Measurements from ENCODE around the gene IFFO2. TPM values are rescaled to one million over a fixed set of nuclear protein-coding genes. Genes with fewer than 3 reads are reported as not detected.

IFFO2 gene
- total RNA-seq, 1 experiment from 2014 or later, result not detected

- Histone ChIP-seq H3K79me2 (ENCODE audit: low read length) (no peaks in the 10 kb centered on the region), H3K27me3 (ENCODE audit: low read length) (no peaks in the 10 kb centered on the region), H2AFZ (ENCODE audit: low read length) (no peak overlapping the region), H3K27ac (ENCODE audit: low read length) (no peak overlapping the region), H3K9me2 (replicated peaks; ENCODE audit: insufficient read depth, low read length) (no peaks in the 10 kb centered on the region), H3K4me1 (ENCODE audit: low read length) (no peaks in the 10 kb centered on the region), H3K9me3 (ENCODE audit: low read length) (no peaks in the 10 kb centered on the region), H3K9ac (ENCODE audit: low read length) (no peak overlapping the region), H3K36me3 (ENCODE audit: insufficient read depth, low read length) (no peaks in the 10 kb centered on the region), H3K4me2 (ENCODE audit: low read depth, low read length, poor library complexity, severe bottlenecking) (no peak overlapping the region), H3K4me3 (ENCODE audit: low read length) (no peak overlapping the region), H4K20me1 (ENCODE audit: insufficient read depth, low read depth, low read length) (no peaks in the 10 kb centered on the region)
- DNase-seq, result no peak
Observed at GRCh38 chr1:18858070-18858688, 98.3 kb downstream of the IFFO2 start.

DNA sequence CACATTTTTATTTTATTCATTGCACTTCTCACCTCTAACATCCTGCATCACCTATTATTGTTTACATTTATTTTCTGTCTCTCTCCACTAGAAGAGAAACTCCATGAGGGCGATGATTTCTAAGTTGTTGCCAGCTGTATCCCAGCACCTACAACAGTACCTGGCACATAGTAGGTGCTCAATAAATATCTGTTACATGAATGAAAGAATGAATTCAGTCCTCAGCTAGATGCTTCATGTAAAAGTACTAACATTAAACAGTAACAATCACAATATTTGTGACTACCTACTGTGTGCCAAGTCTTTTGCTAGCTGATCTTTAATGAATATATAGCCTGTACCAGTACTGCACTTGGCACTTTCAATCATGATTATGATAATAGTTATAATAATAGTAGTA, 100.0 kb downstream of the IFFO2 start:
- H4K20me1 ChIP-seq (ENCODE audit: insufficient read depth, low read depth, low read length), result no peaks in the 10 kb centered on the region
- no peak for DNase-seq
- no peak overlapping the region for H3K9ac ChIP-seq (ENCODE audit: low read length)
- no peaks in the 10 kb centered on the region for H3K4me1 ChIP-seq (ENCODE audit: low read length)
- H3K9me3 ChIP-seq (ENCODE audit: low read length), result no peaks in the 10 kb centered on the region
- no peaks in the 10 kb centered on the region for H3K27me3 ChIP-seq (ENCODE audit: low read length)
- H3K4me3 ChIP-seq (ENCODE audit: low read length), result no peak overlapping the region
- no peaks in the 10 kb centered on the region for H3K36me3 ChIP-seq (ENCODE audit: insufficient read depth, low read length)
- H3K27ac ChIP-seq (ENCODE audit: low read length), result no peak overlapping the region
- H3K9me2 ChIP-seq (replicated peaks; ENCODE audit: insufficient read depth, low read length), result no peaks in the 10 kb centered on the region
- no peak overlapping the region for H2AFZ ChIP-seq (ENCODE audit: low read length)
- no peaks in the 10 kb centered on the region for H3K79me2 ChIP-seq (ENCODE audit: low read length)
- H3K4me2 ChIP-seq (ENCODE audit: low read depth, low read length, poor library complexity, severe bottlenecking), result no peak overlapping the region

DNA sequence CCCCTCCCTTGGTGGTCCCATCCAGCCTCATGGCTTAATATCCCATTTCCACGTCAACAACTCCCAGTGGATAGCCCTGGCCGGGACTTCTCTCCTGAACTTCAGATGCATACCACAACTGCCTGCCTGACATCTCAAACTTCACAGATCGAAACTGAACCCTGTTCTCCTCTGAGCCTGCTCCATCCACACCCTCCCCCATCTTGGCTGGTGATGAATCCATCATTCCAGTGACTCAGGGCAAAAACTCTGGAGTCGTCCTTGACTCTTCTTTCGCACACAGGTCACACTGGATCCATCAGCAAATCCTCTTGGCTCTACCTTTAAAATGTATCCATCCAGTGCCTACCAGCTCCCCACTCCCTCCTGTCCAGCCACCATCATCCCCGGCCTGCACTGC, 100.9 kb downstream of the IFFO2 start:
- no peaks in the 10 kb centered on the region for H3K9me3 ChIP-seq (ENCODE audit: low read length)
- H4K20me1 ChIP-seq (ENCODE audit: insufficient read depth, low read depth, low read length), result no peaks in the 10 kb centered on the region
- no peak overlapping the region for H2AFZ ChIP-seq (ENCODE audit: low read length)
- H3K9ac ChIP-seq (ENCODE audit: low read length), result no peak overlapping the region
- no peak overlapping the region for H3K27ac ChIP-seq (ENCODE audit: low read length)
- H3K9me2 ChIP-seq (replicated peaks; ENCODE audit: insufficient read depth, low read length), result no peaks in the 10 kb centered on the region
- H3K27me3 ChIP-seq (ENCODE audit: low read length), result no peaks in the 10 kb centered on the region
- H3K36me3 ChIP-seq (ENCODE audit: insufficient read depth, low read length), result no peaks in the 10 kb centered on the region
- no peak overlapping the region for H3K4me2 ChIP-seq (ENCODE audit: low read depth, low read length, poor library complexity, severe bottlenecking)
- no peaks in the 10 kb centered on the region for H3K4me1 ChIP-seq (ENCODE audit: low read length)
- no peaks in the 10 kb centered on the region for H3K79me2 ChIP-seq (ENCODE audit: low read length)
- H3K4me3 ChIP-seq (ENCODE audit: low read length), result no peak overlapping the region
- no peak for DNase-seq

DNA sequence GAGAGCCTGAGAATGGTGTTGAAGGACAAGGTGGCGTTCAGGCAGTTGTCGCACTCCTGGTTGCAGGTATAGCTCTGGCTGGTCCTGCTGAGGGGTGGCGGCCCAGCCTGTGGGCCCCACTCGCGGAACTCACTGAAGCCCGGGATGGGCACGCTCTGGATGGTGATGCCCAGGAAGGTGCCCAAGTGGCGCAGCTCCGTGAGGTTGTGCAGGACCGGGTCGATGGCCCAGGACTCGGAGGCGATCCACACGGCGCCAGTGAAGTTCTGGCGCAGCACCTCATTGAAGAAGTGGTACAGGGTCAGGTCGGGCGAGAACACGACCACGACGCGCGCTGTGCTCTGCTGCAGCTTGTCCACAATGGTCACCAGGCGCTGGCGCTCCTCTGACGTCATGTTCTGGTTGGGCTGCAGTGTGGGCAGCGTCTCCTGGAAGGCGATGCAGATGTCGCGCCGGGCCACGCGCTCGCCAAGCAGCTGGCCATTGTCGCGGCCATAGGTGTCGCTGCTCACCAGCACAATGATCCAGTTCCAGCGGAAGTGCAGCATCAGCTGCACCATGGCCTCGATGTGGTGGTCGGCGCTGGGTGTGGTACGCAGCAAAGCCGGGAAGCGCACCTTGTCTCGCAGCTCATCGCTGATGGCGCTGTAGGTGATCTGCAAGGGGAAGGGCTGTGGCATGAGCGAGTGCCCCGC, 102.0 kb downstream of the IFFO2 start:
- Histone ChIP-seq H3K9ac (ENCODE audit: low read length) (no peak overlapping the region), H3K9me2 (replicated peaks; ENCODE audit: insufficient read depth, low read length) (no peaks in the 10 kb centered on the region), H2AFZ (ENCODE audit: low read length) (no peak overlapping the region), H3K9me3 (ENCODE audit: low read length) (no peaks in the 10 kb centered on the region), H3K4me3 (ENCODE audit: low read length) (no peak overlapping the region), H3K27ac (ENCODE audit: low read length) (no peak overlapping the region), H3K4me1 (ENCODE audit: low read length) (no peaks in the 10 kb centered on the region), H4K20me1 (ENCODE audit: insufficient read depth, low read depth, low read length) (no peaks in the 10 kb centered on the region), H3K4me2 (ENCODE audit: low read depth, low read length, poor library complexity, severe bottlenecking) (no peak overlapping the region), H3K79me2 (ENCODE audit: low read length) (no peaks in the 10 kb centered on the region), H3K36me3 (ENCODE audit: insufficient read depth, low read length) (no peaks in the 10 kb centered on the region), H3K27me3 (ENCODE audit: low read length) (no peaks in the 10 kb centered on the region)
- DNase-seq, result no peak

Small RNA genes within 50 kb of the gene (small RNA-seq; reads per million reads assigned to genes)
- gene MIR1290 (not detected), gene MIR4695 (not detected)

Other genes starting within 250 kb of the IFFO2 start
- gene TAS1R2, start 97.0 kb downstream of the IFFO2 start, total RNA-seq (2014; rRNA removed; shearing (Covaris generic); ENCODE audit: low replicate concordance), result not detected in 2 replicates
- gene ALDH4A1, start 54.1 kb downstream of the IFFO2 start, total RNA-seq (2014; rRNA removed; shearing (Covaris generic); ENCODE audit: low replicate concordance), result 0.58 TPM in 1 of 2 replicates, not detected in the other

All from Karpas-422 (cell line).